NCI-H187 treated with DMSO at 0.1 percent for 48 hours (cell line): ENCODE results near the gene MBD5.

Experiments
- DNase-seq: peaks from one replicate; lab custom pipeline; 2025; lab: John Stamatoyannopoulos, UW

MBD5 gene

DNA sequence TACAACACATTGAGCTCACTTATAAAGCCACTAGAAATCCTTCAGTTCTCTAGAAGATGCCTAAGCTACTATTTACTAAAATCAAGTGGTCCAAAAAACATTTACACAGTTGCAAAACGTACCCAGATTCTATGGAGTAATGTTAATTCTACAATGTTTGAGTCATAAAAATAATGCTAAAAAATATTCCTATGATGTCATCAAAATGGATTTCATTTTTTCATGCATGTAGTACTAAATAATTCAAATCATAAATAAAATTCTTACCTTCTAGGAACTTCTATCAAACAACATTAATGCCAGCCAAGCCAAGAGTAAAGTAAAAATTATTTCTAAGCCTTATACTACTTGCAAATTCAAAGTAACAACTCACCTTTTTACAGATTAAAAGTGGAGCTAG, 454.7 kb downstream of the MBD5 start:
- DNase-seq, result no peak

DNA sequence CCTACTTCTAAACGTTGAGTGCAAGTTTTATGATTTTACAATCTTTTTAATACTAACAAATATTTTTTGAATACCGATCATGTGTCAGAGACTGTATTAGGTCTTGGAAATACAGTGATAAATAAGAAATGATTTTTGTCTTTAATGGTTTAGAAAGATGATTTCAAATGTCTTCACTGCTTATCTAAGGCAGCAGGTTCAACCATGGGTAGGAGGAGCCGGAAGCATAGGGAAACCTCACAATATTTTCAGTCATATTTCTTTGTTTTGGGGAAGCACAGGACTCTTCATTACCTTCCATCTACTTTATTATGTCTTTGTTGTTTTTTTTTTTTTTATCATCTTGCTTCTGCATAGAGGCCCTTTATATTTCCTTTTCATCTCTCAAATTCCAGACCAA, 458.5 kb downstream of the MBD5 start:
- DNase-seq, result no peak

DNA sequence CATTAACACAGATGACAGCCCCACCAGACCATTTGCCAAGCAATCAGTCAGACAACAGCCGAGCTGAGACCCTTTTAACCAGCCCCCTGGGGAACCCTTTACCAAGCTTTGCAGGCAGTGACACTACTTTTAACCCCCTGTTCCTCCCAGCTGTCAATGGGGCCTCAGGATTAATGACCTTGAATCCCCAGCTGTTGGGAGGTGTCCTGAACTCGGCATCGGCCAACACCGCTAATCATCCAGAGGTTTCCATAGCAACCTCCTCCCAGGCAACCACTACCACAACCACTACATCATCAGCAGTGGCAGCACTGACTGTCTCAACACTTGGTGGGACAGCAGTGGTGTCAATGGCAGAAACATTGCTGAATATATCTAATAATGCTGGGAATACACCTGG, 462.8 kb downstream of the MBD5 start:
- DNase-seq, result no peak

DNA sequence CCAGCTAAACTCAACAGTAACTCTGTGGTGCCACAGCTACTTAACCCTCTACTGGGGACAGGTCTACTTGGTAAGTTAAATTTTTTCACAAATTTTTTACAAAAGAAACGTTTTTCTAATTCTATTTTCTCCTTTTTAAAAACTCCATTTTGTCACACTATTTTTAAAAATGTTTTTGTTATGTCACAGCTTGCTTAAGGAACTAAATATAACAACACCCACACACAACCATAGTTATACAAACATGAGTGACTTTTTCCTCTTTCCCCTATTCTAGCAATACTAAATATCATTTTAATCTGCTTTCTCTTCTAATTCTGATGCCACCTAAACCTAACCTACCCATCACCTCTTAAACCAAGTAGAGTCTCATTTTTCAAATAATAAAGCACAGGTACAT, 463.2 kb downstream of the MBD5 start:
- no peak for DNase-seq

DNA sequence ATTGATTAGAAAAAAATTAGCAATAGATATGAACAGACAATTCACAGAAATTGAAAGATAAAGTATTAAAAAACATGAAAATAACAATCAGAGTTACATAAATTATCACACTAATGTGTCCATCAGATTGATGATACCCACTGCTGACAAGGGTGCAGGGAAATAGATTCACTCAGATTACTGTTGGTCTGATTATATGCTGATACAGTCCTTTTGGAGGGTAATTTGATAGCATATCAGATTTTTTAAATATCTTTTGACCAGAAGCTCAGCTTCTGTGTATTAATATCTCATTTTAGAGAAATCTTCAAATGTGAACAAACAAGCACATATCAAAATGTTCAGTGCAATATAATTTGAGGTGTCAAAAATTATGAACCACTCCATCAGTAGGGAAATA, 465.8 kb downstream of the MBD5 start:
- DNase-seq, result no peak

DNA sequence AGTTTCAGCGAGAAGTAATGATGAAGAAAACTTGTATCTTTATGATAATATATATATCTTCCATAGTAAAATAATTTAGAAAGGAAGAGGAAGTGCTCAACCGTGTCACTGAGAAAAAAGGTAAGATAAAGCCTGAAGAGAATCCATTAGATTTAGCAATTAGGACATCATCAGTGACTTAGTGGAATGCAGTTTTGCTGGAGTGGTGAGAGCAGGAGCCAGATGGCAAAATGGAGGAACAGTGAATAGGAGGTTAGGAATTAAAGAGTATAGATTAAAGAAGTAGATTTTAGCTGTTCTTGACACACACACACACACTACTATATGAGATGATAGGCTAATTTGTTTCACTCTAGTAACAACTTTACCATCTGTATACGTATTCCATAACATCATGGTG, 466.5 kb downstream of the MBD5 start:
- DNase-seq, result no peak

DNA sequence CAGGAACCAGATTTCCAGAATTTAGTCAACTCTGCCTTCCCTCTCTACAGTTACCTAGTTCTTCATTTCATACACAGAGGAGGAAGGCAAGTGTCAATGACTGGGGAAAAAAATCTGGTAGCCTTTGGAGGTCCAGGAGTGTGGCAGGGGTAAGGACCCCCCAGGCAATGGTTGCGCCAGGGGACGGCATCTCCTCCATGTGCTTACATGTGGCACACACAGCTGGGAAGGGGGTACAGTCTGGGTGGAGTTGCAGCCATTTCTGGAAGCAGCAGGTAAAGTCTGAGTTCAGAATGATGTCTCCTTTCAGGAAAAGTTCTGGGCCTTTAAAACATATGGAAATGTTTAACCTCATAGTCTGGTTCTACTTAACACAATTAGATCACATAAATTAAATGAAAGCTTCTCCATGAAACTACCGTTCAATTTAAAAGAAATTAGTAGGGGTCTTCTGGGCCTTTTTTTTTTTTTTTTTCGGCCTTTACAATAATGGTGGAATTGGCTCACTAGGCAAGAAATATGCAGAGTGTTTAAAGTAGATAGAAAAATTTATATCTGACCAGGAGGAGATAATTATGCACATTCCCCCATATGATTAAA, 470.0 kb downstream of the MBD5 start:
- no peak for DNase-seq

DNA sequence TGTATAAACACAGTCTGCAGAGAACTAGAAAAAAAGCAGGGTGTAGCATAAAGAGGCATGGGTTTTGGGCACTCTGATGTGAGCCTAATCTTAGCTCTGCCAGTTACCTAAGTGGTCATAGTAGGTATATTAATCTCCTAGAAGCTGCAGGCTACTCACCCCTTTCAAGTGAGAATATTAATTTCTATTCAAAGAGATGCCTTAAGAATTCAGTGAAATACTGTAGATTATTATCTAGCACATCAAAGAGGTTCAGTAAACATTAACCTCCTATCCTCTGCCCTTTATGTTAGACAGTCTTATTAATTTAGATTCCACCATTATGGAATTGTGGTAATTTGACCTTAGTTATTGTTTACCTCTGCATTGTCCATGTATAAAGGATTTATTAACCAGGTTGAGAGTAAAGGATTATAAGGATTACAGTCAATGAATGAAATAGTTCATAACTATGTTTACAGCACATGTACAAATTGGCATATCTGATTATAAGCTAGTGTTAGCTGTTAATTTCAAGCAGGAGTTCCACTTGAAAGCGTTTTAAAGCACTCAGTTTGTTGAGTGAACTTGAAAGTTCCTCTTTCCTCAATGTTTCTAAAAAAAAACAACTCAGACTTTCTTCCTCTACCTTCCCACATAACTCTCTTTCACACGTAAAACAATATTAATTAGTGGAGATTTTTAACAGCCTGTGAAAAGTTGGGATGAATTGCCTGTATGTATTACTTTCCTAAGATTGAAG, 473.1 kb downstream of the MBD5 start:
- DNase-seq, result no peak

DNA sequence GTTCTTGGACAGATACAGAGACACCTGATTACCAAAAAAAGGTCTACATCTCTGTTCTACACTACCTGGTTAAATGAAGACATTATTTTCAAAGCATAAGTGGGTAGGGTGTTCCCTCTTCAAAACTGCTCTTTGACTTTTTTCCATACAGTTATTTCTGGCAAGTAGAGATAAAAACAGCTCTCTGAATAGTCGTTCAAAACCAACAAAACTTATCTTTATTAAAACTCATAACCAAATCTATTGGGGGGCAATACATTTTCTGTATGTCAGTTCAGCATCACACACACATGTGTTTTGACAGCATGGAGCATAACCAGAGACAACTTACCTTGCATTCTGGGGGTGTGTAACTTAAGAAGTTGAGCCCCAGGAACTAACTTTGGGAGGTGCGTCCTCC, 474.7 kb downstream of the MBD5 start:
- no peak for DNase-seq

DNA sequence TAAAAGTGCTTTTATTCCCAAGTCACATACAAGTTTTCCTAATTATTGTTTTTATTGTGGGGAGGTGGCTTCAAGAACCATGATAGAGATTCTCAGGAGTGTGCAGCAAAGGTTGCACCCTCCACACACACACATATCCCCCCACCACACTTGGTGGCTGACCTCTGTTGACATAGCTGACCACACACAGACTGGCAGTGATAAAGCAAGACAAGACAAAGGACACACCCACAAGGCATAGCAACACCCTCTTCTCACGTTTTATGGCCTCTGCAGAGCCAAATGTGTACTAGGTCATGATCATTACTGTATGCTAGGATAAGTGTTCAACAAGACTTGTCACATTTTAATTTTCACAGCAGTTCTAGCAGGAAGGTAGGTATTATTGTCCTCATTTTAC, 480.7 kb downstream of the MBD5 start:
- DNase-seq, result no peak

DNA sequence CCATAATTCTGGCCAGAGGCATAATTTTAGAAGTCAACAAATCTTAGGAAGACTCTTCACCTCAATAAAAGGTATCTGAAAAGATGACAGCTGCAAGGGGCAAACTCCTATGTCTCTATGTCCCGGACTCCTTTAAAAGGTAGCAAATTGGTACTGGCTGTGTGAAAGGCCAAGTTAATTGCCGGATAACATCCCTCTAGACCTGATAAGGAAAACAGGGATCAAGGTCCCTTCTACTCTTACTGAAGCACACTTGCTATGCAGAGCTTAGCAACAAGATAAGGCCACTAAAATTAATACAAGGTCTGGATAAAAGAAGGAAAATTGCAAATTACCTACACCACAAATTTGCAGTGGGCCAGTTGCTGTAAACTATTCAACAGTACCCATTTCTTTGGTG, 482.6 kb downstream of the MBD5 start:
- DNase-seq, result no peak

DNA sequence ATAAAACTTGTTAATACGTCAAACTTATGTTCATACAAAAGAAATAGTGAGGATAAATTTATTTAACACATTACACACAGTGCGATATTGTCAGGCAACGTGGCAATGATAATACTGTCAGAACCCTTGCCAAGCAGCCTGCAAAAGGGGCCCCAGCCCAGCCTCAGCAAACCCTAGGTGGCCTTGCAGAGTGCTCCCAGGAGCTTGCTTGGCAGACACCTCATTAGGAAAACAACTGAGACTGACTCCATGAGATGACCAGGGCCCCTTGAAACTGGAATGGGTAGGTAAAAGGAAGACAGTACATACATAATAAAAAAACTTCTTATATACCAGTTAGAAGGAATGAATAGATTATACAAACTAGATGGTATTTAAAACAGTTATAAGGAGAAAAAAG, 487.1 kb downstream of the MBD5 start:
- DNase-seq, result no peak

DNA sequence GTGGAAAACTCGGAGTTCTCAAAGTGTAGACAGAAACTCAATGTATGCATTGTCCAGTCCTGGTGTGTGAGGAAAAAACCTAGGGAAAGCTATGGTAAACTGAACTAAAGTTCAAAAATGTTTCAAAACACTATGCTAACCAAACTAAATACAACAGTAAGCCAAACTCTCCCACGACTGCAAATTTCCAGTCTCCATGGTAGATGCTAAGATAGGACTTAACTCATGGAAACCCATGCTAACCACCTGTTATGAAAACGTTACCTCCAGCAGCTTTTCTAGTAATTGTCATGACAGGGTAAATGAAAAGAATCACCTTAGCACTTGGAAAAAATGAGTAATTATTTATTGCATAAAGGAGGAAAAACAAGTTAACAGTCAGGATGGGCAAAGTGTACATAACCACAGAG, 488.0 kb downstream of the MBD5 start:
- DNase-seq, result no peak

DNA sequence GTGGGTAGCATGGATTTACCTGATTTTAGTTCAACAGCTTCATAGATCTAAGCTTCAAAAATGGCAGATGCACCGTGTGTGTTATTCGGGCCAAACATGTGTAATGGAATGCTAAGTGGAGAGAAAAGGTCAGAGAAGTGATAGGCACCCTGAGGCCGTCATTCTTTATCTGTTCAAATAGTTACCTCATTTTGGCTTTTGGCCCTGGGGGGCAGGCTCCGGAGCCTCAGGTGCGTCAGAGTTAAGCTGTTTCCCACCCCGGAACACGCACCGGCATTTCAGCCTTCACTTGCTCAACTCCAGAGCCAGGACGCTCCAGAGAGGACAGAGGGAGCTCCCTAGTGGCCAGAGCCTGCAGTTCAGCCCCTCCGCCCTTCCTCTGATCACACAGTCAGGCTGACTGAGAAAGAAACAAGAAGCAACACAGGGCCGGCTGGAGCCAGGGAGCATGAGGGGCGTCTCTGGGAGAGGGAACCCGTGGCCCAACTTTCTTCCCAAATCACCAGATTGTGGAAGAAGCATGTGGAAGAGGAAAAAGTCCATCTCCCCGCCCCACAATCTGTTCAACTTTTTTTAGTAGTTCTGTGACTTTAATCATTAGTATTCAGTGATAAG, 488.5 kb downstream of the MBD5 start:
- DNase-seq, result no peak

DNA sequence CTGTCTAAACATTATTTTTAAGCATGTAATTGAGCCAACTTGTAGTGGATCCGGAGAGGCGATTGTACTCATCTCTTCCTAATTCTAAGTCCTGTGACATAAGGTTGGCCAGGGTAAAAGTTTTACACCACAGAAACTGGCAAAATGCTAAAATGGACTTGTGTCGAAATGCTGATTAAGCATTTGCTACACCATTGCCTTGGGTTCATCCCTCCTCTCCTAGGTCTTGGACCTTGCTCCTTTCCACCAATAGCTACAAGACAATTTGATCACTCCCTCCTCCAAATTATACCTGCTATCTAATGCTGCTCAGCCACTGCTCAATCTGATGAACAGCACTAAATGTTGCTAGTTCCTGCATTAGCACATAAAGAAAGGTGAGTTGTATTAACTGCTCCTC, 491.0 kb downstream of the MBD5 start:
- DNase-seq, result no peak

DNA sequence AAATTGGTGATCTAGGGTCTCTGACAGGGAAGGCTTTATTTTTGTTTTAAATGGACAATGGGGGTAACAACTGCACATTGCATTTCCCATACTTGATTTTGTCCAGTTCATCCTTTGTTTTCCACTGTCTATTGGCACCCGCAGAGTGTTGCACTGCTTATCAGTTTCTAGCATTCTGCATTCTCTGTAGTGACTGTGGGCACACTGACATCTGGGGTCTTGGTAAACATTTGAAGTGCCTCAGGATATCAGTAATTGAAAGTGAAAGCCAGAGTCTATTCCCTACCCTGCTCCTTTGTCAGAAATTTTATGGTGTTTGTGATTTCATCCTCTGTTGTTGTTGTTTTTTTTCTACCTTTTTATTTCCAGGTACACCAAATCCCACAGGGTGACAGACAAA, 491.6 kb downstream of the MBD5 start:
- no peak for DNase-seq

DNA sequence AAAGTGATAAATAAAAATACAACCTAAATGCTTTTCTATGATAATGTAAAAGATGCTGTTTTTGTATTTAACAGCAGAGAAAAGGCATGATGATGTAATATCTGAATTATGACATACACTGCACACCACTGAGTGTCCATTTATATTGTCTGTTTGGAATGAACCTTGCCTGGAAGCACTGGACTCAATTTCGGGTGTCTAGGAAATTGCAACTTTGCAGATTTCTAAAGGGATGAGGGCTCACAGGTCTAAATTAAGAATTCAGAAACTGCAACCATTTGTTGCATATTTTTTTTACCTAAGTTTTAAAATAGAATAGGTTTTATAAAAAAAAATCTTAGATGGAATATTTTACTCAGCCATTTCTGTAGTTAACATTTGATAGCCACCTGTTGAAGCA, 492.5 kb downstream of the MBD5 start:
- DNase-seq, result no peak

DNA sequence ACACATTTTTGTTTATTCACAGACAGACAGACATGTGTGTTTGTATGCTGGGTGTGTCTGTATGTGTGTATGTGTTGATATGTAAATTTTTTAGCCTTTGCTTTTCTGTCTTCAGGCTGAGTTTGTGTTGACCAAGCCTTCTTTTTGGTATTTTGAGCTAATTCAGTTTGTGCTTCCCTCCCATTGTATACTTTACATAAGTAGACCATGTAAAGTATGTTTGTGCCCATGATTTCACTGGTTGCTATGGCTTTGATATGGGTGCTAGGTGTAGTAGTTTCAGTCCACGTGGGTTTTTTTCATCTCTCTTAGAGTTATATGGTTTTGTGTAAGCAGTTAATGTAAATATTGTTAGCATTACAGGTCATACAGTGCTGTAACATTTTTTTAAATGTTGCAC, 494.2 kb downstream of the MBD5 start:
- no peak for DNase-seq

DNA sequence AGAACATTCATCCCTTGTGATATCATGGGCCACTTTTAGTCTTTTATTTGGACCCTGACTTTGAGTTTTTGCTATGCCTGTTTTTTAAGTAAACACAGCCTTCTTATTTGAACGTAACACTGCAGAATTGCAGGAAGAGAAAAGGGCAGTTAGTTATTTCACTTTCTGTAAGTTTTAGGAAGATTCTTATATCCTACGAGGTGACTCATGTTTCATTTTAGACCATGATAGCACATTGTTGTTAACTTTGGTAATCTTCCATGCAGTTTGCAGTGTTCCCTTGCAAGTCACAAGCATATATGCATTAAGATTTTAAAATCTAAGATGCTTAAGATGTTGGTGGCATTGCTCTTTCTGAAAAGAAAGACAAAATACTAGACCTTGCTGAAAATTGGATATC, 495.1 kb downstream of the MBD5 start:
- no peak for DNase-seq

DNA sequence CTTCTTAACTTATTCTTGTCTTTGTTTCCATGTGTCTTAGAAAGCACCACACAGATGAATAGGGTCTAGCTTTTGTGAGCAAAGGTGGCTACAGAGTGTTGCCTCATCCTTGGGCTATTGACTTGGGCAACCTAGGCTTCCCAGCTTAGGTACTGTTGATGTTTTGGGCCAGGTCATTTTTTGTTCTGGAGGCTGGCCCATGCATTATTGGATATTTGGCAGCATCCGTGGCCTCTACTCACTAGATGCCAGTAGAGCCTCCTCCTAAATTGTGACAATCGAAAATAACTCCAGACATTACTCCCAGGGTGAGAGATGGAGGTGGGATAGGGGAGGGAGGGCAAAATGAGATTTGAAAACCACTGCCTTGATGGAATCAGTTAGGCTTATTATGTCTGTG, 496.4 kb downstream of the MBD5 start:
- DNase-seq, result no peak

DNA sequence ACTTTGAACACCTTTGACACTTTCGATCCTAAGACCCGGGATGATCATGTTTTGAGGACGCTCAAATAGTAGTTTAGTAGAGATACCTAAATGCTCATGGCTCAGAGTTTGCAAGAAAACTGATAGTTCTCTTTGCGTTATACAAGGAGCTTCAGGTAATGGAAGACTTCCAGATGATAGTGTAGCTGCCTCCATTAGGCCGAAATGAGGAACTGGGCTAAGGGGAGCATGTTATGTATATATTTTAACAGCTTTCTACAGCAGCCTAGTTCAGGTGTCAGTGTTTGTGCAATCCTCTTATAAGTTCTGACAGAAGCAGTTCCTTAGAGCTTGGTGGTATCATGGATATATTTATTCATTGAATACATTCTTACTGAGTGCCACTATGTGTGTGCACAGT, 496.9 kb downstream of the MBD5 start:
- no peak for DNase-seq

DNA sequence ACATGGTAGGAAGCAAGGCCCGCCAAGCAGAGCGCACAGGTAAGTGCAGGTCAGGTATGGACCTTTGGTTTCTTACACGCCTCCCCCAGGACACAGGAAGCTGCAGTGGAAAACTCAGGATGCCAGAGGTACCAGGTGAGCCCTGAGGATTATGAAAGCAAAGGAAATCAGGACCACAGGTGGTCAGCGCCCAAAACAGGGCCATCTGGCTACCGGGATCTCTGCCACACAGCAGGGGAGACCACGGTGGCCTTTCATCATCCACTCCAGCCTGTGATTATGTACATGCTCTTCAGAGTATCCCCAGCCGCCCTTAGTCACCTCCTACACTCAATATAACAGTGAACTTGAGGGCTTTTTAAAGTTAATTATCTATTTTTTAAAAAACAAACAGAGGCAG, 498.1 kb downstream of the MBD5 start:
- DNase-seq, result no peak

DNA sequence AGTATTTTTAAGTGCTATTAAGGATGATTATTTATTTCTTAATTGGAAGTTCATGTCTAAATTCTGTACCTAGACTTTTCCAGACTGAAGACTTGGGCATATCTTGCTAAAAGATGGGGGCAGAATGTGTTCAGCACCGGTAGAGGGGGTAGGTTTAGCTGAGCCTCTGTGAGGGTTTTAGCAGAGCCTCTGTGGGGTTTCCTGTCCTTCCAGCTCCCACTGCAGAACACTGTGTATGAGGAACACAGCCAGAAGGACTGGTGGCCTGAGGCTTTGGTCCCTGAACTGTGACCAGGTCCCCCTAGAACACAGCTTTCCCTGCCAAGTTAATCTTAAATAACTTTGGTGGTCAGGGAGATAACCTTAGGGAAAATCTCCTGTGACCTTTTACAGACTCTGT, 500.3 kb downstream of the MBD5 start:
- DNase-seq, result no peak

DNA sequence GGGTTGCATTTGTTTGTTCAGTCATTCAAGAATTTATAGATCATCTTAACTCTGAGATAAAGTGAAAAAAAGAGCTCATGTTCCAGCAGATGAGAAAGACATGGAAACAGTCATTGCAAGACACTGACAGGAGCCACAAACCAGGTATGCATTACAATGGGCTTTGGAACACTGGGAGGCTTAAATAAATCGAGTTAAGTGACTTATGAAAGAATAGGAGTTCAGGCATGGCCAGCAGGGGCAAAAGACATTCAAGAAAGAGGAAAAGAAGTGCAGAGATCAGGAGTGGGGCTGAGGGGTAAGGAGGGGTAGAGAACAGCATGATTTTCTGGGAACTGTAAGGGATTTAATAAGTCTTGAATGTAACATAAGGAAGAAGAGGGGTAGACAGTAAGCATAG, 502.4 kb downstream of the MBD5 start:
- DNase-seq, result no peak
